ENCODE results near the gene MRPL30. TPM values are rescaled to one million over a fixed set of nuclear protein-coding genes. Genes with fewer than 3 reads are reported as not detected.

MRPL30 gene
- total RNA-seq, 1 experiment from 2014 or later: 25.6 TPM

DNA sequence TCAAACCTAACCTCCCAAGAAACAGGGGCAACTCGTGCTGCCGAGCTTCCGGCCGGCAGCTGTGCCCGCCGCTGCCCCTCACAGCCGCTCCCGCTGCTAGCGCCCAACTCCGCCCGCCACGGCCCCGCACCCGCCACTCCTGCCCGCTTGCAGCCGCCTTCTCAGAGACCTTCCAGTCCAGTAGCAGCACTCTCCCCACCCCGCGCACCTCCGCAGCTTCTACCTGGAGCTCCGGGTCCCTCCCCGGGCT is 40.2 kb upstream of the MRPL30 start:
- ChIA-PET CTCF (no interaction called here), POLR2A (no interaction called here)
- Histone ChIP-seq H3K36me3 (ENCODE audit: control insufficient read depth, insufficient read depth, low read length) (no peaks in the 10 kb centered on the region), H3K27me3 (ENCODE audit: control insufficient read depth, insufficient read depth, low read length) (no peaks in the 10 kb centered on the region; the same call in 1 of the 2 replicates), H3K9me3 (ENCODE audit: control insufficient read depth, insufficient read depth, low read depth, low read length) (no peaks in the 10 kb centered on the region), H3K4me1 (ENCODE audit: control insufficient read depth, insufficient read depth, low read length) (peaks cover 14% of the 10 kb centered on the region), H3K27ac (ENCODE audit: low read length) (peak overlapping the region; percentile 86), H3K4me3 (ENCODE audit: low read depth in 2 of 2, low read length in 2 of 2) (peak overlapping the region; percentile 60 to 82)
- intact Hi-C loops (cut with micrococcal nuclease; ENCODE audit: unreplicated experiment): no loop called here
- no peak for DNase-seq (ENCODE audit: low read depth, low spot score)
- in situ Hi-C loops (cut with HindIII; ENCODE audit: low pct_unique_long_range_greater_than_20kb, low sequenced_read_pairs): no loop called here
- ATAC-seq: peak; percentile 76
- TF ChIP-seq POLR2AphosphoS5 (IDR thresholded peaks at IDR 0.05; ENCODE audit: low read depth, low read length) (no peak), SIN3A (IDR thresholded peaks at IDR 0.05; ENCODE audit: borderline replicate concordance, insufficient read depth, low read depth, low read length) (no peak), TCF7L2 (IDR thresholded peaks at IDR 0.05; ENCODE audit: low read depth, low read length) (no peak)
- TF ChIP-seq, protein P1, sequence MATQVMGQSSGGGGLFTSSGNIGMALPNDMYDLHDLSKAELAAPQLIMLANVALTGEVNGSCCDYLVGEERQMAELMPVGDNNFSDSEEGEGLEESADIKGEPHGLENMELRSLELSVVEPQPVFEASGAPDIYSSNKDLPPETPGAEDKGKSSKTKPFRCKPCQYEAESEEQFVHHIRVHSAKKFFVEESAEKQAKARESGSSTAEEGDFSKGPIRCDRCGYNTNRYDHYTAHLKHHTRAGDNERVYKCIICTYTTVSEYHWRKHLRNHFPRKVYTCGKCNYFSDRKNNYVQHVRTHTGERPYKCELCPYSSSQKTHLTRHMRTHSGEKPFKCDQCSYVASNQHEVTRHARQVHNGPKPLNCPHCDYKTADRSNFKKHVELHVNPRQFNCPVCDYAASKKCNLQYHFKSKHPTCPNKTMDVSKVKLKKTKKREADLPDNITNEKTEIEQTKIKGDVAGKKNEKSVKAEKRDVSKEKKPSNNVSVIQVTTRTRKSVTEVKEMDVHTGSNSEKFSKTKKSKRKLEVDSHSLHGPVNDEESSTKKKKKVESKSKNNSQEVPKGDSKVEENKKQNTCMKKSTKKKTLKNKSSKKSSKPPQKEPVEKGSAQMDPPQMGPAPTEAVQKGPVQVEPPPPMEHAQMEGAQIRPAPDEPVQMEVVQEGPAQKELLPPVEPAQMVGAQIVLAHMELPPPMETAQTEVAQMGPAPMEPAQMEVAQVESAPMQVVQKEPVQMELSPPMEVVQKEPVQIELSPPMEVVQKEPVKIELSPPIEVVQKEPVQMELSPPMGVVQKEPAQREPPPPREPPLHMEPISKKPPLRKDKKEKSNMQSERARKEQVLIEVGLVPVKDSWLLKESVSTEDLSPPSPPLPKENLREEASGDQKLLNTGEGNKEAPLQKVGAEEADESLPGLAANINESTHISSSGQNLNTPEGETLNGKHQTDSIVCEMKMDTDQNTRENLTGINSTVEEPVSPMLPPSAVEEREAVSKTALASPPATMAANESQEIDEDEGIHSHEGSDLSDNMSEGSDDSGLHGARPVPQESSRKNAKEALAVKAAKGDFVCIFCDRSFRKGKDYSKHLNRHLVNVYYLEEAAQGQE (IDR thresholded peaks at IDR 0.05; ENCODE audit: insufficient read depth in 1 of 2, low read depth in 2 of 2, low read length in 1 of 2): no peak
- TF ChIP-seq, protein P2, sequence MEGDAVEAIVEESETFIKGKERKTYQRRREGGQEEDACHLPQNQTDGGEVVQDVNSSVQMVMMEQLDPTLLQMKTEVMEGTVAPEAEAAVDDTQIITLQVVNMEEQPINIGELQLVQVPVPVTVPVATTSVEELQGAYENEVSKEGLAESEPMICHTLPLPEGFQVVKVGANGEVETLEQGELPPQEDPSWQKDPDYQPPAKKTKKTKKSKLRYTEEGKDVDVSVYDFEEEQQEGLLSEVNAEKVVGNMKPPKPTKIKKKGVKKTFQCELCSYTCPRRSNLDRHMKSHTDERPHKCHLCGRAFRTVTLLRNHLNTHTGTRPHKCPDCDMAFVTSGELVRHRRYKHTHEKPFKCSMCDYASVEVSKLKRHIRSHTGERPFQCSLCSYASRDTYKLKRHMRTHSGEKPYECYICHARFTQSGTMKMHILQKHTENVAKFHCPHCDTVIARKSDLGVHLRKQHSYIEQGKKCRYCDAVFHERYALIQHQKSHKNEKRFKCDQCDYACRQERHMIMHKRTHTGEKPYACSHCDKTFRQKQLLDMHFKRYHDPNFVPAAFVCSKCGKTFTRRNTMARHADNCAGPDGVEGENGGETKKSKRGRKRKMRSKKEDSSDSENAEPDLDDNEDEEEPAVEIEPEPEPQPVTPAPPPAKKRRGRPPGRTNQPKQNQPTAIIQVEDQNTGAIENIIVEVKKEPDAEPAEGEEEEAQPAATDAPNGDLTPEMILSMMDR (IDR thresholded peaks at IDR 0.05): no peak
- BruUV-seq (replicated peaks): no TSS peak

DNA sequence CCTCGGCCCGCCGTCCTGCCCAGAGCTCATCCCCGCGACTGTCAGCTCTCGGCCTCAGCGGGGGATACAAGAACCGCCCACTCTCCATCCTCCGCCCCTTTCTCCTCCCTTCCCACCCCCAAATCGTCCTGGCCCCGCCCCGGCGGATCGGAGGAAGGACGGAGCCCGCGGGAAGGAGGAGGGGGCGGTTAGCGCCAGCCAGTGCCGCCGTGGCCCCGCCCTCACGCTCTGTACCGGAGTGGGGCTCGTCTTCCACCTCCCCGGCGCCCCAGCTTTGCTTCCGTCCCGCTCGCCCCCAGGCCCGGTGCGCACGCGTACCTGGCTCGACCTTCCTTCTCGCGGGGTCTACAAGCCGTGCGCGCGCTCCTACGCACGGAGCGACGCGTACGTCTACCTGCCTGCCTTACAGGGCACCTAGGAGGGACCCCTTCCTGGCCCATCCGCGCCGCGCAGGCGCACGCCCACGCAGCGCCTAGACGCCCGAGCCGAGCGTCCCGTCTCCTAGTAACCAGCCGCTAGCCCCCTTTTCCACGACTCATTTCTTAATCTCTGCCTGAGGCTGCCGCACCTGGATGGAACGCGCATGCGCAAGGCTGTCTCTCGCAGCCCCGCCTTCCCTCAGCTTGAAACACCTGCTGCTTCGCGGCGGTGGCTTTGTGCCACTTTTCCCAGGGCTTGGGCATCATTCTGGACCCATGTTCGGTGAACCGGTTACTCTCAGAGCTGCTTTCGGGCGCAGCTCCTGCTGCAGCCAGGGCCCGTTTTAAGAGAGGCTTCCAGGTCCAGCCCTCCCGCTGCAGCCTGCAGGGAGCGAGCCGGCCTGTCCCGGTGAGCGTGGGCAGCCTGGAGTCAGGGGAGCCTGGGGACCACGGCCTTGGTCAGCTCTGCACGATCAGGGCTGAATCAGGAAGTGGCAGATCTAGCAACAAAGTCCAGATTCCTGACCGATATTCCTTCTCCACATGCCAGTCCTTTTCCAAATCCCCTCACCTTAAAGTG is 39.6 kb upstream of the MRPL30 start, which contains the start of gene C2orf15:
Gene C2orf15, plus strand, starts transcription at position 598 of the 999 bp plus-strand sequence. CDS start 8,852 bp downstream, outside the sequence.
- ChIA-PET CTCF (no interaction called here), POLR2A (interaction anchor here (0.6 to 1.0 kb wide), 2 partner anchors 14 to 413 kb away, joined by 3 read pairs; no protein-coding TSS in a partner anchor)
- TF ChIP-seq TCF7L2 (IDR thresholded peaks at IDR 0.05; ENCODE audit: low read depth, low read length) (no peak; the same call in 1 of the 2 replicates), POLR2AphosphoS5 (IDR thresholded peaks at IDR 0.05; ENCODE audit: low read depth, low read length) (peak; percentile 54), SIN3A (IDR thresholded peaks at IDR 0.05; ENCODE audit: borderline replicate concordance, insufficient read depth, low read depth, low read length) (0 out of 2 replicates have a peak, but pooled peaks have one; percentile 1)
- TF ChIP-seq, protein P1 (IDR thresholded peaks at IDR 0.05; ENCODE audit: insufficient read depth in 1 of 2, low read depth in 2 of 2, low read length in 1 of 2): no peak
- TF ChIP-seq, protein P2 (IDR thresholded peaks at IDR 0.05): no peak
- in situ Hi-C loops (cut with HindIII; ENCODE audit: low pct_unique_long_range_greater_than_20kb, low sequenced_read_pairs) (no loop called here), intact Hi-C loops (cut with micrococcal nuclease; ENCODE audit: unreplicated experiment) (no loop called here)
- peak within 1 kb of the TSS; percentile 60 to 82 for H3K4me3 ChIP-seq (ENCODE audit: low read depth in 2 of 2, low read length in 2 of 2)
- peak; percentile 27 for DNase-seq (ENCODE audit: low read depth, low spot score)
- peak within 1 kb of the TSS; percentile 86 for H3K27ac ChIP-seq (ENCODE audit: low read length)
- no peaks in the 10 kb centered on the region for H3K9me3 ChIP-seq (ENCODE audit: control insufficient read depth, insufficient read depth, low read depth, low read length)
- H3K4me1 ChIP-seq (ENCODE audit: control insufficient read depth, insufficient read depth, low read length): peaks cover 14% of the 10 kb centered on the region
- peak; percentile 96 for ATAC-seq
- no peaks in the 10 kb centered on the region for H3K36me3 ChIP-seq (ENCODE audit: control insufficient read depth, insufficient read depth, low read length)
- BruUV-seq (replicated peaks): no TSS peak
- no peaks in the 10 kb centered on the region; the same call in 1 of the 2 replicates for H3K27me3 ChIP-seq (ENCODE audit: control insufficient read depth, insufficient read depth, low read length)
